GM15510 (cell line): ENCODE results near the gene CES3.

Source experiments
- POLR2A ChIP-seq: IDR thresholded peaks from 3 replicates; pipeline ENCODE4 v1.6.1; 2011; ENCODE audit warnings: borderline replicate concordance; ENCODE audit not compliant: insufficient read length; ENCODE audit errors: extremely low read depth

CES3 gene

DNA sequence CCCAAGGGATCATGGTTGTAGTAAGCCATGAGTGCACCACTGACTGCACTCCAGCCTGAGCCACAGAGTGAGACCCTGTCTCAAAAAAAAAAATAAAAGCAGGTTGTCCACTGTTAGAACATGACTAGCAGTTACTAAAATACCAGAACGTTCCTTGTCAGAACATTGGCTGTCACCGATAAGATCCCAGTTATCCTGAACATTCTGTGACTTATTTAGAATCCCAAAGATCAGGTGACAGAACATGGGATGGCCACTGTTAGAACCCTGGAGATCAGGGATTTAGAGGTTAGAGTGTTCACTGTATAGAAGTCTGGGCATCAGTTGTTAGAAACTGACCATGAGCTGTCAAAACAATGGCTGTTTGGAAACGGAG lies 35.9 kb downstream of the CES3 start:
- TF ChIP-seq POLR2A: no peak

DNA sequence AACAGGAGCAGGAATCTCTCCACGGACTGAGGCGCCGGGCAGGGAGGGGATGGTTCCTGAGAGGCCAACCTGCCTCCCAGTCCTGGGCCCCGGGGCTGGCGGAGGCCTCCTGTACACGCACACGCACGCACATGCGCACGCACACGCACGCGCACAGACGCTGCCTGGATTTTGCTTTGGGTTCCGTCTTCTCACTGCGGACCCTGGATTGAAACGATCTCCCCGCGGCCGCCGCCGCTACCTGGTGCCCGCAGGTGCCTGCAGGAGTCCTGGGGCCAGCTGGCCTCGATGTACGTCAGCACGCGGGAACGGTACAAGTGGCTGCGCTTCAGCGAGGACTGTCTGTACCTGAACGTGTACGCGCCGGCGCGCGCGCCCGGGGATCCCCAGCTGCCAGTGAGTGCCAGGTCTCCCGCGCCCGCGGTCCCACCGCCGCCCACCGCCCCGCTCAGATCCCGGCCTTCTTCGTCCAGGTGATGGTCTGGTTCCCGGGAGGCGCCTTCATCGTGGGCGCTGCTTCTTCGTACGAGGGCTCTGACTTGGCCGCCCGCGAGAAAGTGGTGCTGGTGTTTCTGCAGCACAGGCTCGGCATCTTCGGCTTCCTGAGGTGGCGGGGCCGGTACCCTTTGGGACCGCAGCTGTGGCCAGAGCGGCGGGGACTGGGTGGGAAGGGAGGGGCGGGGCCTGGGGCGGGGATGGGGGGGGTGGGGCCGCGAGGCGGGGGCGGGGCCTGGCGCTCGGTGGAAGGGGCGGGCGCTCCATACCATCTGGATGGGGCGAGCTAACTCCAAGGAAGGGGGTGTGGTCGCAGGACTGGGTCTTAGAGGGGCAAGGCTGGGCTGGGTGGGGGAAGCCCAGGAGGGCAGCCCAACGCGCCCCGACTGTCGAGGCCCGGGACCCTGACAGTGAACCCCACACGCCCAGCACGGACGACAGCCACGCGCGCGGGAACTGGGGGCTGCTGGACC lies 39.6 kb downstream of the CES3 start:
- TF ChIP-seq POLR2A: no peak

DNA sequence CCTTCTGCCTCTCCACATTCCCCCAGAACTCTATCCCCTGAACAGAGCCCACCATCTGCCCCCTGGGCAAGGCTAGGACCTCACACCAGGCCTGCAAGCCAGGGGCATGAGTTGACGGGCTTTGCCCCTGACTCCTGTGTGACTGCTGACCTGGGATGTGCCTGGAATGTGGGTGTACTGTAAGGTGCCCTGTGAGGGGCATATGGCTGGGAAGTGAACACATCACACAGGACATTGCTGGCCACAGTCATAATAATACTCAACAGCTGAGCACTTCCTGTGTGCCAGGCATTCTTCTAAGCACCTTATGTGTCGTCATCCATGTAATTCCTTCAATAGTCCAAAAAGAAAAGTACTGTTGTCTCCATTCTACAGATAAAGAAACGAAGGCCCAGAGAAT lies 40.7 kb downstream of the CES3 start:
- TF ChIP-seq POLR2A: no peak

DNA sequence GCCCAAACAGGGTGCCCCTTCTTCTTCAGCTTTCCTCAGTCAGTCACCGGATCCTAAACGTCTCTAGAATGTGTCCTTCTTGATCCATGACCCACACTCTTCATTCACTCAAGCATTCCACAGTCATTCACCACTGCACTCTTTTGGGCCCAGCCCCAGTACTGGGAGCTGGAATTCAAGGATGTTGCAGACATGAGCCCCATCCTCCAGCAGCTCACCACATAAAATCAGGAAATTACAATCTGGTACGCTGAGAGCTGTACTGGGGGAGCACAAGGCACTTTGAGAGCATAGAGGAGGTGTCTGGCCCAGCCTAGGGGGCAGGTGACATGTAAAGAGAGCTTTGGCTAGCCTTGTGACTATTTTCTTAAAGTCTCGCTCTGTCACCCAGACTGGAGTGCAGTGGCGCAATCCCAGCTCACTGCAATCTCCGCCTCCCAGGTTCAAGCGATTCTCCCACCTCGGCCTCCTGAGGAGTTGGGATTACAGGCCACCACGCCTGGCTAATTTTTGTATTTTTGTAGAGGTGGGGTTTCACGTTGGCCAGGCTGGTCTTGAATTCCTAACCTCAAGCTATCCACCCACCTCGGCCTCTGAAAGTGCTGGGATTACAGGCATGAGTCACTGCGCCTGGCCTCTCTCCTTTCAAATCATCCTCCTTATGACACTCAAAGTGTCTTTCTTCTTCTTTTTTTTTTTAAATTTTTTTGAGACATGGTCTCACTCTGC lies 46.0 kb downstream of the CES3 start:
- TF ChIP-seq POLR2A: no peak

DNA sequence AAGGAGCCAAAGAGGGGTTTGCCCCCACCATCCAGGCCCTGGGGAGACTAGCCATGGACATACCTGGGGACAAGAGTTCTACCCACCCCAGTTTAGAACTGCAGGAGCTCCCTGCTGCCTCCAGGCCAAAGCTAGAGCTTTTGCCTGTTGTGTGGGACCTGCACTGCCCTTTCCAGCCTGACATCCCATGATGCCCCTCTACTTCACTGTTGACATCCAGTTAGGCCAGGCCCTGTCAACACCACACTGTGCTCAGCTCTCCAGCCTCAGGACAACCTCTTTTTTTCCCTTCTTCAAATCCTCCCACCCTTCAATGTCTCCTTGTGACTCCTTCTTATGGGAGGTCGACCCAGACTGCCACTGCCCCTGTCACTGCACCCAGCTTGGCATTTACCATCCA lies 48.1 kb downstream of the CES3 start:
- no peak for TF ChIP-seq POLR2A

DNA sequence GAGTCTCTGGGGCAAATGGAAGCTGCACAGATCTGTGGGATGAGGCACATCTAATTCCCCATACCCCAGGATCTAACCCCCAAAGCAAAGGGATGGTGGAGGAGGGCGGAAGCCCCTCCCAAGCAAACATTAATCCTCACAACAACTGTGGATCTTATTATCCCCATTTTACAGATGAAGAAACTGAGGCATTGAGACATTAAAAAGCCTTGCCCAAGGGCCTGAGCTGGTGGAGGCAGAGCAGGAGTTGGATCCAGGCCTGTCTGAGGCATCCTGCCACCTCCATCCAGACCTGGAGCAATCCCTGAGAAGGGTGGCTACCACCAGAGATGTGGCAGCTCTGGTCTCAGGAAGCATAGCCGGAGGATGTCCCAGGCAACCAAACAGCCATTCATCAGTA lies 50.2 kb downstream of the CES3 start:
- TF ChIP-seq POLR2A: no peak

DNA sequence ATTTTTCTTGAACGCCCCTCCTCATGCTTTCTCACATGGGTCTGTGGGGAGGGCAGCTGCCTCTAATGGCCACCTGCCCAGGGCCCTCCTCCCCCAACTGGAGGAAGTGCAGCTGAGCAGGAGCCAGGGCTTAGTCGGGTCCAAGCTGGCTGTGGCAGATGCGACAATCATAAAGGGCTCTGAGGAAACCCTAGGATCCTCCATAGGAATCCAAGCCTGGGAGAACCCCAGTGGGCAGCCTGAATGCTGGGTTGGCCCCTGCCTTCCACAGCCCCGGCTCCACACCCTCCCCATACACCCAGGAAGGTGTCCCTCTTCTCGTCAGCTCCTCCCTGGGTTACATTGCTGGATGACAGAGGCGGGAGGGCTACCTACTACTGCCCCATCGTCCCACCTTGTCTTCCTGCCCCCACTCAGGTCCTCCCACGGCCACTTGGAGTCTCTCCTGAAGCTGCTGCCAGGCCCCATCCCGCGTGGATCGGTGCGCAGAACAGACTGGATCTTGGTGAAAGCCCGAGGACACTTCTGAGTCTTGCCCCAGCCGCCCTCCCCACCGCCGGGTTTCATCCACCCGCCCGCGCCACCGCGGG lies 52.3 kb downstream of the CES3 start:
- no peak for TF ChIP-seq POLR2A

DNA sequence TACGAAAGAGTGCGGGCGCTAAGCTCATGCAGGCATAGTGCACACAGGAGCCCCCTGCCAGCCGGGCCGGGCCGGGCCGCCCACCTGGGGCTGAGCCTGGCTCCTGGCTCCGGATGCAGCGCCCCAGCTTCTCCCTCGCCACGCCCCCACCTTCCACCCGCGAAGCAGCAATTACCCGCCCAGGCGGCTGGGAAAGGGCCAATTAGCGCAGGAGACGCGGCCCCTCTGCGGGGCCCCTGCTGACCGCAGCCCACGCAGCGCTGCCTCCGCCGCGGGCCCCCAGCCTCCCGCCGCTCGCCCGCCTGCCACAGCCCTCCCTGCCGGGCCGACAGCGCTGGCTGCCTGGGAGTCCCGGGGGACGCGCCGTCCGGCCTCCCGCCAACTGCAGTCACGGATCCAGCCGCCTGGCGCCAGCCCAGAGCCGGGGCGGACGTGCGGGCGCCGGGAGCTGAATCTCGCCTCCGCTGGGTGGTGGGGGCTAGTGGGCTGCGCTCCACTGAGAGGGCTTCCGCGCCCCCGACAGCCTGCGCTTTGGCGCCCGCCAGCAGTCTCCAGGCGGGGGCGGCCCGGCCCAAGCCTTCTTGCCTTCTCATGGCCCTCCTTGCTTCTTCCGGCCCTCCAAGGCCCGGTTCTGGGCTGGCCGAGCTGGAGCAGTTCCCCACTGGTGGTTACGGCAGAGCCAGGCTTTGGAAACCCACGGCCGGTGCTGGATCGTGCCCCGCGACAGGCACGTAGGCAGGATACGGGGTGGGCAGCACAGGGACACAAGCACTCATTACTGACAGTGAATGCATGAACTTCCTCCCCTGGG lies 53.0 kb downstream of the CES3 start:
- no peak for TF ChIP-seq POLR2A

DNA sequence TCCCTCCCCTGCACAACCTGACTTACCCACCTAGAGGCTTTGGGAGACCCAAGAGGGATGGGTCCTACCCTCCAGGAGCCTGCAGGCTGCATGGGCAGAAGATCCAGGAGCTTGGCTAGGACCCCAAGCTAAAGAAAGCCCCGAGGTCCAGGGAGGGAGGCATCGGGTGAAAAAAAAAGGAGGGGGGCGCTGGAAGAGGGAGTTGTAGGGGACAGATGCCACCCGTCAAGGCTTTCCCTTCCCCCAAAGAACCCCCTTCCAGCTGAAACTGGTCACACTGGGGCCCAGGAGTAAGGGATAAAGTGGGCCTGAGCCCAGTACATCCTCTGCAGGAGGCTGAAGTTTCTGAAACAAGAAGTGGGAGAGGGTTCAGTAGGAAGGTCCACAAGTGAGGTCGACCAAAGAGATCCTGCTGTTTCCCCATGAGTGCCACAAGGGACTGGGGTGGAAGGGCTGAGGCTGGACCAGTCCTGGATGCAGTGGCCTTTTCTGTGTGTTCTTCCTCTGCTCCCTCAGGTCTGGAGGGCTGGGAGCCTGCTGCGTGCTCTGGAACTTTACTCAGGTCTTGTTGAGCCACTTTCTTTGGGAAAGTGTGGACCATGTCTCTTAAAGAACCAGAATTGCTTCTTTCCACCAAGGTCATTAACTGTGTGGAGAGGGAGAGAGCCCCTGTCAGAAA lies 53.7 kb downstream of the CES3 start:
- TF ChIP-seq POLR2A: no peak

DNA sequence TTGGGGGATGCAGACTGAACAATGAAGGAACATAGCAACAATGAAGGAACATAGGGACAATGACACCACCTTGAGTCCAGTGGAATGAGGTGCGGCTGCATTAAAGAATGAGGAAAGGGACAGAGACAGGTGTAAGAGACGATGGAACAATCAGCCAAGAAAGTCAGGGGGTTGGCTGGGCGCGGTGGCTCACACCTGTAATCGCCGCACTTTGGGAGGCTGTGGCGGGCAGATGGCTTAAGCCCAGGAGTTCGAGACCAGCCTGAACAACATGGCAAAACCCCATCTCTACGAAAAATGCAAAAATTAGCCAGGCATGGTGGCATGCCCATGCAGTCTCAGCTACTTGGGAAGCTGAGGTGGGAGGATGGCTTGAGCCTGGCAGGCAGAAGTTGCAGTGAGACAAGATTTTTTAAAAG lies 54.3 kb downstream of the CES3 start:
- no peak for TF ChIP-seq POLR2A

DNA sequence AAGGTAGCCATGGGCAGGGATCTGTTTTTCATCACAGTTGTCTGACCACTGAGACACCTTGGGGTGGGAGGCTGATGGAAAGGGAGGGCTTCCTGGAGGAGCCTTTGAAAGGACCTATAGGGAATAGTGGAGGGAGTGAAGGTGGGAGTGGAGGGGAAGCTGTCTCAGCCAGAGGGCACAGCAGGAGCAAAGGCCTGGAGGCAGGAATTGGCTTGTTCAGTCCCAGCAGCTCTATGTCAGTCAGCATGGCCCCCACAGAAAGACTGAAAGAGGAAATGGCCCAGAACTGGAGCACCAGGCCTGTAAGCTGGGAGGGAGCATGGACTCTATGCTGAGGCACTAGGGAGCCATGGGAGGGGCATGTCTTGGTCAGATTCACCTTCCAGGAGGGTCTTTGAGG lies 55.1 kb downstream of the CES3 start:
- no peak for TF ChIP-seq POLR2A

DNA sequence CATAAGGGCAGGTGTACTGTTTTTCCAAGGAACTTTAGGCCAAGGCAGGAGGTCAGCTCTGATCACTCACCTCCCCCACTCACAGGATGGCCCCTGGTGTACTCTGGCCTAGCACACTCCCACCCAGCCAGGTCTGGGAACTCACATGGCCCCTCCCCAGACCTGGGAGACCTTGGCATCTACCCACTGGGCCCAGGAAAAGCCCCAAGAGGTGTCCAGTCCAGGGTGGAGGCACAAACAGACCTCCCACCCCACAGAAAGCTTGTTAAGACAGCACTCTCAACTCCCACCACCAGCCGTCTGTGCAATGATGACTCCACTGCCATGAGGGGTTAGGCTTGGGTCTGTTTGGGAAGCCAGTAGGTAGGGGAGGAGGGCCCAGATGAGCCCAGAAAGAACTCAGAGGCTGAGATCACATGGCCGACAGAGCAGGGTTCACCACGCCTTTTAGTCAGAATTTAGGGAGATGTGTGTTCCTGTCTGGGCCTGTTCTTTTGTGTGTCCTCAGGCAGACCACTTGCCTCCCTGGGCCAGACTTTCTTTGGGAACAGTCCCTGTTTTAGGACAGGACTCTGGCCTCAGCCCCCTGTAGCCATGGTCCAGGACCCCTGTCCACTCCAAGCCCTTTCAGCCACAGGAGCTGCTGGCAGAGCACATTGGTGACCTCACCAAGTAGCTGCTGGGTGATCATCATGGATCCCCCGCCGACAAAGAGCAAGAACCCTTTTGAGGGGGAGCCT lies 55.8 kb downstream of the CES3 start:
- TF ChIP-seq POLR2A: no peak

DNA sequence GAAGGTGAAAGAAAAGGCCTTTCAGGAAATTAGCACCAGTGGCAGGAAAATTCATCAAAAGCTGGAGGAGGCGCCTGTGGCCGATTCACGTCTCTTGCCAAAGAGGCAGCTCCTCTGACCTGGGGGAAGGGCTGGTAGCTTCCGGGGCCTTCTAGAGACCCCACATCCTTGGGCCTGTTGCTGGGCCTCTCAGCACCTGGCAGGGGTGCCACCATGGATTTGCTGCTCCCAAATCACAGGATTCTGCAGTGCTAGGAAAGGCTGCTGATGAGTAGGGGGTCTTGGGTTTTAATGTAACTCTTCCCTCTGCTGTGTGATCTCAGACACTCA lies 56.3 kb downstream of the CES3 start:
- no peak for TF ChIP-seq POLR2A
